Measurements from ENCODE around the gene NMNAT2.
"Not testable (repeated sequence)": the region's sequence is repeated elsewhere in the genome, so short reads cannot be mapped to it uniquely, and the experiment has no call there.

The NMNAT2 gene

DNA sequence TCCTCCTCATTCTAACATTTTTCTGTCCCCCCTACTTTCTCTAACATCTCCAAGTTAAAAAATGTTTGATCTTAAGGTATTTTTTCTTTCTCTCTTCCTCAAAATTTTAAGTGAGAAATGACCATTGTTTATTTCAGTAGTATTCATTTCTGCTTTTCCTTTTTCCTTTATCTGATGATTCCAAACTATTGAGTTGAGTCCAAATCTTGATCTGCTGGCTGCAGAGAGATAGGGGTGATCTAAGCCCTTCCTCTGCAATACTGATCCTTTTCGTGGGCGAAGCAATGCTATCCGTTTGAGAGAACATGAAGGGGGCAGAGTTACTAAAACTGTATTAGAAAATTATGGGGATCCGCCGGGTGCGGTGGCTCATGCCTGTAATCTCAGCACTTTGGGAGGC is 516 bp upstream of the NMNAT2 start:
- no peak for DNase-seq (ENCODE audit: low read depth)

GRCh38 chr1:183416850-183417771 is 1.1 kb downstream of the NMNAT2 start:
- DNase-seq (ENCODE audit: low read depth), result no peak

GRCh38 chr1:183414365-183414764 is 3.8 kb downstream of the NMNAT2 start:
- DNase-seq (ENCODE audit: low read depth), result no peak

GRCh38 chr1:183411091-183411490 is 7.1 kb downstream of the NMNAT2 start:
- no peak for DNase-seq (ENCODE audit: low read depth)

DNA sequence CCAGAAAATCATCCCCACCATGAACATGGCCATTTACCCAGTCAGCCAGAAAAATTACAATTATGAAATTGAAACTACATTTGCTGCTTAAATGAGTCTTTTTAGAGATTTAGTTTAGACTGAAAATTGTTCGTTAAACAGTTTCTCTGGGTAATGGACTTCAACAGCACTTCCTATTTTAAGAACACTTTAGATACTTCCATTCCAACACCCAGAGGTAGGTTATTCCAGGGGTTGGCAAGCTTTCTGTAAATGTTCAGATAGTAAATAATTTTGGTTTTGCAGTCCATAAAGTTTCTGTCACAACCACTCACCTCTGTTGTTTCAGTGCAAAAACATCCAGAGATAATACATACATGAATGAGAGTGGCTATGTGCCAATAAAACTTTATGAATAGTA is 10.2 kb downstream of the NMNAT2 start:
- DNase-seq (ENCODE audit: low read depth), result no peak

DNA sequence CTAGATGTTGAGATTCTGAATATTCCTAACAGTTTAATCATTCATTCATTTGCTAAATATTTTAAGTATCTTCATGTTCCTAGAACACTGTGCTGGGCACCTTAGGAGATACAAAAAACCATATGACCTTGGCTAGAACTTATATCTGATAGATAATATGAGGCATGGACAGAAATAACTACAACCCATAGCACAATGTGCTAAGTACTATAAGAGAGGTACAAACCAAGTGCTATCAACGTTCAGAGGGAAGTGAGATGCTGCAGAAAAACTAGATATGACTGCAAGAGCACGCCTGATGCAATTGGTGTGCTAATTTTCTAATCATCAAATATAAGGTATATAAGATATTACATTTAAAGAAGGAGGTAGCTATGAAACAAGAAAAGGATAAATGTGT is 10.7 kb downstream of the NMNAT2 start:
- no peak for DNase-seq (ENCODE audit: low read depth)

GRCh38 chr1:183404476-183404875 is 13.7 kb downstream of the NMNAT2 start:
- no peak for DNase-seq (ENCODE audit: low read depth)

- DNase-seq (ENCODE audit: low read depth), result no peak
Measured at GRCh38 chr1:183403498-183403897, 14.7 kb downstream of the NMNAT2 start.

DNA sequence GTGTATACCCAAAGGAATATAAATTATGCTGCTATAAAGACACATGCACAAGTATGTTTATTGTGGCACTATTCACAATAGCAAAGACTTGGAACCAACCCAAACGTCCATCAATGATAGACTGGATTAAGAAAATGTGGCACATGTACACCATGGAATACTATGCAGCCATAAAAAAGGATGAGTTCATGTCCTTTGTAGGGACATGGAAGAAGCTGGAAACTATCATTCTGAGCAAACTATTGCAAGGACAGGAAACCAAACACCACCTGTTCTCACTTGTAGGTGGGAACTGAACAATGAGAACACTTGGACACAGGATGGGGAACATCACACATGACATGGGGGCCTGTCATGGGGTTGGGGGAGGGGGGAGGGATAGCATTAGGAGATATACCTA is 16.6 kb downstream of the NMNAT2 start:
- DNase-seq (ENCODE audit: low read depth), result not testable (repeated sequence)

DNA sequence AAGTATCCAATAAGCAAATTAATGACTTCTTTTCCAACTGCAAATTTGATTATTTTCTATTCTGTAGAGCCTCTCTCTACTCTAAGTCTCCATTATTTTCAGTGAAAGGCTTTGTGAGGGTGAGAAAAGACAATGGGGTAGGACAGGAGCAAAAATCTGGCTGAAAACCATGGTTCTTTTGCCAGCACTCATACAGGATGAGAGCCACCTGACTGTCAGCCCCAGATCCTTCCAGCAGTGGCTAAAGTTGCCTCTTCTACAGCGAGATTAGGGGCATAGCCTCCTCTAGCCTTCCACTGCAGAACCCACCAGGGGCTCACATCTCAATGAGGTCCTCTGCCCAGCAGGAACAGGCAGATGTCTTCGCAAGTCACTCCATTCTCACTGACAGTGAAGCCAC is 23.7 kb downstream of the NMNAT2 start:
- DNase-seq (ENCODE audit: low read depth), result no peak

- DNase-seq (ENCODE audit: low read depth), result no peak
Measured at GRCh38 chr1:183391863-183392262, 26.3 kb downstream of the NMNAT2 start.

DNA sequence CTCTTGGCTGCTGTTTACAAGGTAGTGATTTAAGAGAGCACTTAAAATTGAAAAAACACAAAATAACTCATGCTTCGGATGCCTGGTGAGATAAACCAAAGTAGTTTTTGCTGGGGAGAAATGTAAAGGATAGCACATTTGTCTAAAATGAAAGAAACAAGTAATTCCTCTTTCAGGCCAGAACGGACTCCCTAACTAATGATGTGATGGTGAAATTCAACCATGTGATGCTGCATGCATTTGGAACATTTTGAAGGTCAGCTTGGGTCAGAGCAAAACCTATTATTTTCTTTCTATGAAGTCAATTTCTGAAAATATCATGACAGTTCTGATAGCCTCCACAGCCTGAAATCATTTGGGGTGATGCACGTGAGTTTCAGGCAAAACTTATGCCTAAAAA is 27.6 kb downstream of the NMNAT2 start:
- DNase-seq (ENCODE audit: low read depth), result no peak

- DNase-seq (ENCODE audit: low read depth), result no peak
Measured at GRCh38 chr1:183388735-183389134, 29.4 kb downstream of the NMNAT2 start.

DNA sequence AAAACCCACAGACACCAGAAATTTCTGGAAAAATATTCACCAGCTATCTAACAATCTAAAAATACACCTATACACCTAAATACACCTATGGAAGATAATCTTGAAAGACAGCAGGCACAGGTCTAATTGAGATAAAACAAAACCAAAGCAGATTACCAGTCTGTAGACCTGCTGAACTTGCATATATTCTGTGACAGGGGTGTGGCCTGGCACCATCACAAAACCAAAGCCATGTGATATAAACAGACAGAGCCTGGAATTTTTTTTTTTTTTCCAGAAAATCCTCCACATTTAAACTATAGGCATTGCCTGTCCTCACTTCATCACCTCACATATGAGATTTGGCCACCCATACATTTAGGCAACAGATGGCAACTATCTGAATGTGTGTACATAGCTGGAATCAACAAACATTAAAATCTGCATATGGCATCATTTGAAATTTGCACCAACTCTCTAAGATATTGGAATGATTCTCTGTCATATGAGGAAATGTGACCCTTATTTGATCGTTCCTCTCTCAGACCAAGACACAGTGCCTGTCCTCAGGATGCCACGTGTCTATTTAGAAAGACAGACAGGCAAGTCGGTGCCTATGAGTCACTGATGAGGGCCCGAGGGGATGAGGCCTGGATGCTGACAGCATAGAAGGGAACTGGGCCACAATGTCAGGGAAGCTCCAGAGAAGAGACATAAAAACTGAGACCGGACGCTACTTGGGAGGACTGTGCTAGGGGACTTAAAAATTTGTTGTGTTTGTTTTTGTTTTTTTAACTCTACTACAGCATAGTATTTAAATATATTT is 32.6 kb downstream of the NMNAT2 start:
- DNase-seq (ENCODE audit: low read depth), result no peak

- no peak for DNase-seq (ENCODE audit: low read depth)
Measured at GRCh38 chr1:183379951-183380350, 38.2 kb downstream of the NMNAT2 start.

GRCh38 chr1:183375381-183375780 is 42.8 kb downstream of the NMNAT2 start:
- DNase-seq (ENCODE audit: low read depth), result no peak

- DNase-seq (ENCODE audit: low read depth), result no peak
Measured at GRCh38 chr1:183374825-183375224, 43.4 kb downstream of the NMNAT2 start.

GRCh38 chr1:183372586-183373230 is 45.5 kb downstream of the NMNAT2 start:
- DNase-seq (ENCODE audit: low read depth), result no peak

- DNase-seq (ENCODE audit: low read depth), result no peak
Measured at GRCh38 chr1:183370399-183371058, 47.7 kb downstream of the NMNAT2 start.

DNA sequence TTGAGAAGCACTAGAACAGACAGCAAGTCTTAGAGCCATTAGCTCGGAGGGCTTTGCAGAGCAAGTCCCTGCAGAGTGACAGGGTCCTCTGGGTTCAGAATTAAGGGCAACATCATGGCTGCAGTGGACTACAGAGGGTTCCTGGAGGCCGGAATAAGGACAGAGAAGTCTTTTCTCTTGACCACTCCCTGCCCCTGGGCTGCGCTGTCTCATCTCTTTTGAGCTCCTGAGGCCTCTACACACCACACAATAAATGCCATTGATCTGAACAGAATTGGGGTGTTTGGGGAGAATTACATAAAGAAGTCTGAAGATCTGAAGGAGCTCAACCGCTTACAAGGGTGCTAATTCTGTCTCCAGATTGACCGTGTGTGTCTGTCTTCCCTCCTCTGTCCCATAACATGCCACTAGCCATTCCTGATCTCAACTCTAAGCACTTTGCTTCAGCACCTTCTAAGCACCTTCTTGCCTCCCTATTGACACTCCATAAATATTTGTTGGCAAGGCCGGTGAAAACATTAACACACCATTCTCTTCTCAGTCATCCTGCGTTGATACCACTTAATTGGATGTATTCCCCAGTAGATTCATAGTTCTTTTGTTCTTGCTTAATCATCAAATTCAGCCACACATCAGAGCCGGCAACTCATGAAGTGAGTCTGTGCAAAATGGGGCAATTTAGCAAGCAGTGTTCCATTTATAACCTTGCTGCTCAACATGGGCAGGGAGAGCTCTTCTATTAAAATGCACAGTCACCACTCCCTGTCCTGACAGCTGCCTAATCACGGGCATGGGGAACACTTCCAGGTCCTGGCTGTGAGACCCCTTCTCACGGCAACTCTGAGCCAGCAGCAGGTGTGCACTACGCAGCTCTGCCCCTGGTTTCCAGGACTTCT is 49.7 kb downstream of the NMNAT2 start:
- no peak for DNase-seq (ENCODE audit: low read depth)

GRCh38 chr1:183366116-183366515 is 52.1 kb downstream of the NMNAT2 start:
- no peak for DNase-seq (ENCODE audit: low read depth)
